ENCODE data around the gene CACNA1B. TPM values are rescaled to one million over a fixed set of nuclear protein-coding genes. Genes with fewer than 3 reads are reported as not detected.
"Not testable (repeated sequence)": the region's sequence is repeated elsewhere in the genome, so short reads cannot be mapped to it uniquely, and the experiment has no call there.

The CACNA1B gene
- total RNA-seq, 1 donor from 2014 or later, result not detected

GRCh38 chr9:138077898-138078540, 200.4 kb downstream of the CACNA1B start:
- no peaks in the 10 kb centered on the region for H3K9me3 Mint-ChIP-seq
- no peaks in the 10 kb centered on the region for H3K4me1 Mint-ChIP-seq
- no peaks in the 10 kb centered on the region for H3K27me3 Mint-ChIP-seq
- H3K27ac Mint-ChIP-seq, result no peak overlapping the region
- no peak for DNase-seq
- H3K36me3 Mint-ChIP-seq (ENCODE audit: low read depth), result no peaks in the 10 kb centered on the region
- H3K4me3 Mint-ChIP-seq, result no peak overlapping the region
- intact Hi-C loops (cut with micrococcal nuclease), result no loop called here

- Mint-ChIP-seq H3K27me3 (no peaks in the 10 kb centered on the region), H3K4me3 (no peak overlapping the region), H3K9me3 (no peaks in the 10 kb centered on the region), H3K36me3 (ENCODE audit: low read depth) (no peaks in the 10 kb centered on the region), H3K27ac (no peak overlapping the region), H3K4me1 (no peaks in the 10 kb centered on the region)
- DNase-seq, result no peak
- intact Hi-C loops (cut with micrococcal nuclease), result no loop called here
Measured at GRCh38 chr9:138078846-138079245, 201.3 kb downstream of the CACNA1B start.

- peaks cover 11% of the 10 kb centered on the region for H3K9me3 Mint-ChIP-seq
- H3K36me3 Mint-ChIP-seq (ENCODE audit: low read depth), result no peaks in the 10 kb centered on the region
- H3K4me1 Mint-ChIP-seq, result no peaks in the 10 kb centered on the region
- H3K27me3 Mint-ChIP-seq, result no peaks in the 10 kb centered on the region
- intact Hi-C loops (cut with micrococcal nuclease), result no loop called here
- no peak overlapping the region for H3K4me3 Mint-ChIP-seq
- DNase-seq, result no peak
- H3K27ac Mint-ChIP-seq, result no peak overlapping the region
Measured at GRCh38 chr9:138080979-138081378, 203.4 kb downstream of the CACNA1B start.

GRCh38 chr9:138082918-138083636, 205.5 kb downstream of the CACNA1B start:
- no peak for DNase-seq
- Mint-ChIP-seq H3K4me3 (no peak overlapping the region), H3K27me3 (no peaks in the 10 kb centered on the region), H3K4me1 (no peaks in the 10 kb centered on the region), H3K9me3 (peaks cover 17% of the 10 kb centered on the region), H3K36me3 (ENCODE audit: low read depth) (no peaks in the 10 kb centered on the region), H3K27ac (no peak overlapping the region)
- intact Hi-C loops (cut with micrococcal nuclease), result no loop called here

- Mint-ChIP-seq H3K27me3 (peaks cover under 1% of the 10 kb centered on the region), H3K4me3 (no peak overlapping the region), H3K36me3 (ENCODE audit: low read depth) (no peaks in the 10 kb centered on the region), H3K9me3 (peaks cover 17% of the 10 kb centered on the region), H3K4me1 (no peaks in the 10 kb centered on the region), H3K27ac (no peak overlapping the region)
- intact Hi-C loops (cut with micrococcal nuclease), result no loop called here
- DNase-seq, result no peak
Measured at GRCh38 chr9:138083873-138084272, 206.3 kb downstream of the CACNA1B start.

- DNase-seq, result no peak
- H3K9me3 Mint-ChIP-seq, result peaks cover 17% of the 10 kb centered on the region
- H3K27me3 Mint-ChIP-seq, result peaks cover 13% of the 10 kb centered on the region
- H3K27ac Mint-ChIP-seq, result no peak overlapping the region
- H3K4me3 Mint-ChIP-seq, result no peak overlapping the region
- intact Hi-C loops (cut with micrococcal nuclease), result no loop called here
- H3K4me1 Mint-ChIP-seq, result no peaks in the 10 kb centered on the region
- H3K36me3 Mint-ChIP-seq (ENCODE audit: low read depth), result no peaks in the 10 kb centered on the region
Measured at GRCh38 chr9:138085568-138085967, 208.0 kb downstream of the CACNA1B start.

- peaks cover 15% of the 10 kb centered on the region for H3K27me3 Mint-ChIP-seq
- H3K36me3 Mint-ChIP-seq (ENCODE audit: low read depth); H3K9me3 Mint-ChIP-seq; H3K27ac Mint-ChIP-seq; H3K4me3 Mint-ChIP-seq; intact Hi-C loops (cut with micrococcal nuclease); H3K4me1 Mint-ChIP-seq; DNase-seq: not testable (repeated sequence)
Measured at GRCh38 chr9:138092057-138092456, 214.5 kb downstream of the CACNA1B start.

GRCh38 chr9:138094028-138094427, 216.4 kb downstream of the CACNA1B start:
- no peak overlapping the region for H3K27ac Mint-ChIP-seq
- no peak overlapping the region for H3K4me3 Mint-ChIP-seq
- DNase-seq, result no peak
- H3K27me3 Mint-ChIP-seq, result peaks cover 13% of the 10 kb centered on the region
- no peaks in the 10 kb centered on the region for H3K9me3 Mint-ChIP-seq
- no peaks in the 10 kb centered on the region for H3K36me3 Mint-ChIP-seq (ENCODE audit: low read depth)
- no peaks in the 10 kb centered on the region for H3K4me1 Mint-ChIP-seq
- intact Hi-C loops (cut with micrococcal nuclease), result no loop called here

GRCh38 chr9:138095813-138096518, 218.4 kb downstream of the CACNA1B start:
- no peaks in the 10 kb centered on the region for H3K4me1 Mint-ChIP-seq
- H3K9me3 Mint-ChIP-seq, result no peaks in the 10 kb centered on the region
- H3K27me3 Mint-ChIP-seq, result no peaks in the 10 kb centered on the region
- no peak overlapping the region for H3K27ac Mint-ChIP-seq
- H3K4me3 Mint-ChIP-seq, result no peak overlapping the region
- DNase-seq, result no peak
- H3K36me3 Mint-ChIP-seq (ENCODE audit: low read depth), result no peaks in the 10 kb centered on the region
- intact Hi-C loops (cut with micrococcal nuclease), result no loop called here

- Mint-ChIP-seq H3K9me3 (no peaks in the 10 kb centered on the region), H3K4me1 (no peaks in the 10 kb centered on the region), H3K27ac (no peak overlapping the region), H3K4me3 (no peak overlapping the region), H3K36me3 (ENCODE audit: low read depth) (no peaks in the 10 kb centered on the region), H3K27me3 (no peaks in the 10 kb centered on the region)
- intact Hi-C loops (cut with micrococcal nuclease), result no loop called here
- no peak for DNase-seq
Measured at GRCh38 chr9:138096519-138096845, 218.9 kb downstream of the CACNA1B start.

- intact Hi-C loops (cut with micrococcal nuclease), result no loop called here
- no peaks in the 10 kb centered on the region for H3K4me1 Mint-ChIP-seq
- no peaks in the 10 kb centered on the region for H3K27me3 Mint-ChIP-seq
- H3K4me3 Mint-ChIP-seq, result no peak overlapping the region
- DNase-seq, result no peak
- no peaks in the 10 kb centered on the region for H3K36me3 Mint-ChIP-seq (ENCODE audit: low read depth)
- no peak overlapping the region for H3K27ac Mint-ChIP-seq
- no peaks in the 10 kb centered on the region for H3K9me3 Mint-ChIP-seq
Measured at GRCh38 chr9:138097501-138097991, 220.0 kb downstream of the CACNA1B start.

- Mint-ChIP-seq H3K9me3 (no peaks in the 10 kb centered on the region), H3K36me3 (ENCODE audit: low read depth) (no peaks in the 10 kb centered on the region), H3K4me3 (no peak overlapping the region), H3K4me1 (no peaks in the 10 kb centered on the region), H3K27ac (no peak overlapping the region), H3K27me3 (no peaks in the 10 kb centered on the region)
- intact Hi-C loops (cut with micrococcal nuclease), result no loop called here
- DNase-seq, result no peak
Measured at GRCh38 chr9:138098116-138098907, 220.7 kb downstream of the CACNA1B start.

GRCh38 chr9:138098908-138099791, 221.6 kb downstream of the CACNA1B start:
- Mint-ChIP-seq H3K27ac (no peak overlapping the region), H3K36me3 (ENCODE audit: low read depth) (no peaks in the 10 kb centered on the region), H3K9me3 (no peaks in the 10 kb centered on the region), H3K27me3 (no peaks in the 10 kb centered on the region), H3K4me3 (no peak overlapping the region), H3K4me1 (no peaks in the 10 kb centered on the region)
- intact Hi-C loops (cut with micrococcal nuclease), result no loop called here
- no peak for DNase-seq

Measured in activated CD4-positive, alpha-beta T cell treated with anti-CD3 and anti-CD28 coated beads, Interleukin-2, amount 10 ng/mL, durations not matched to agents 24 days and 14 days (primary cell).